Chondrocyte (in vitro differentiated cells): ENCODE measurements around the gene NPAS3. TPM values are rescaled to one million over a fixed set of nuclear protein-coding genes. Genes with fewer than 3 reads are reported as not detected.

Source experiments
- DNase-seq: peaks from one replicate; pipeline ENCODE4 v3.0.0; 2021; ENCODE audit warnings: mixed read lengths, low spot score
- H3K27ac Mint-ChIP-seq: one replicate; pipeline ENCODE4 v1.8.0; 2021; ENCODE audit warnings: mild to moderate bottlenecking, moderate library complexity, mixed read lengths; ENCODE audit not compliant: unreplicated experiment
- H3K27me3 Mint-ChIP-seq: 2 replicates; pipeline ENCODE4 v1.8.0; 2021; ENCODE audit warnings: low read depth, mixed read lengths
- H3K36me3 Mint-ChIP-seq: 2 replicates; pipeline ENCODE4 v1.8.0; 2021; ENCODE audit warnings: low read depth, mixed read lengths
- H3K4me1 Mint-ChIP-seq: 2 replicates; pipeline ENCODE4 v1.8.0; 2021; ENCODE audit warnings: low read depth, mild to moderate bottlenecking, mixed read lengths
- H3K4me3 Mint-ChIP-seq: one replicate; pipeline ENCODE4 v1.8.0; 2021; ENCODE audit warnings: mild to moderate bottlenecking, moderate library complexity, mixed read lengths; ENCODE audit not compliant: unreplicated experiment
- H3K9me3 Mint-ChIP-seq: 2 replicates; pipeline ENCODE4 v1.8.0; 2021; ENCODE audit warnings: low read depth, mixed read lengths
- CTCF ChIP-seq: fragments of 200-600 bp; sonication (generic); IDR thresholded peaks from 2 replicates; pipeline ENCODE4 v1.5.0; 2021; ENCODE audit warnings: antibody characterized with exemption, mild to moderate bottlenecking, moderate library complexity
- total RNA-seq: library from RNA; stranded (reverse); gene quantifications from 3 replicates; pipeline ENCODE4 v1.2.1, GENCODE V29; 2021

Gene NPAS3
- total RNA-seq, 1 donor from 2014 or later: 2.6 TPM

GRCh38 chr14:33430414-33431035 is 491.8 kb downstream of the NPAS3 start:
- Mint-ChIP-seq H3K36me3 (no peaks in the 10 kb centered on the region), H3K27me3 (peaks cover 3% of the 10 kb centered on the region), H3K4me3 (no peak overlapping the region), H3K9me3 (no peaks in the 10 kb centered on the region), H3K27ac (no peak overlapping the region), H3K4me1 (no peaks in the 10 kb centered on the region)
- TF ChIP-seq CTCF: no peak
- DNase-seq: no peak

DNA sequence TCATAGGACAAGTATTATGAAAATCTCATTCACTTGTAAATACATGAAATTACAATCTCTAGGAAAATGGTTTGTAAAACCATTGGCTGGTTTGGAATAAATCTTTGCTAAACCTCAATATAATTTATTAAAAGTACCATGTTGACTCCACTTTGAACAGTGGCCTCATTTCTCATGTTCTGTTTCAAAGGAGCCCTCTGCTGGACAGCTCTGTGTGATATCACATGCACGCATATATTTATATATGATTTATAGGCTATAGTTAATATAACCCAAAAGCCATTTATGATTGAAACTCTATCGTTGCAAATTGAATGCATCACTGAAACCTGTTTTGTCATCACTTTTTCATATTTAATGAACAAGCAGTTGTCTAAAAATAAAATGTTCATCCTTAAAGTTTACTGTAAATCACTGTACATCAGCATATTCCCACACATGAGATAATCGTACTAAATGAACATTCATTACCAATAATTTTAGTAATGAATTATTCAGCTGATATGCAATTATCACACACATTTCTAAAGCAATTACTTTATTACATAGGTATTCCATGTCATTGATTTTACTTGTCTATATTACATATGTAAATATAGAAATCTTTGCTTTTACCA is 493.8 kb downstream of the NPAS3 start:
- Mint-ChIP-seq H3K9me3 (no peaks in the 10 kb centered on the region), H3K27ac (no peak overlapping the region), H3K4me3 (no peak overlapping the region), H3K4me1 (peaks cover 3% of the 10 kb centered on the region), H3K27me3 (peaks cover 3% of the 10 kb centered on the region), H3K36me3 (no peaks in the 10 kb centered on the region)
- DNase-seq: no peak
- TF ChIP-seq CTCF: peak; percentile 91

- Mint-ChIP-seq H3K4me1 (peaks cover 3% of the 10 kb centered on the region), H3K27me3 (peaks cover 3% of the 10 kb centered on the region), H3K4me3 (no peak overlapping the region), H3K27ac (no peak overlapping the region), H3K36me3 (no peaks in the 10 kb centered on the region), H3K9me3 (no peaks in the 10 kb centered on the region)
- no peak for DNase-seq
- no peak for TF ChIP-seq CTCF
These were observed 494.7 kb downstream of the NPAS3 start for GRCh38 chr14:33433396-33433795.

- no peak overlapping the region for H3K27ac Mint-ChIP-seq
- peaks cover 3% of the 10 kb centered on the region for H3K4me1 Mint-ChIP-seq
- H3K36me3 Mint-ChIP-seq: no peaks in the 10 kb centered on the region
- DNase-seq: no peak
- H3K27me3 Mint-ChIP-seq: no peaks in the 10 kb centered on the region
- no peaks in the 10 kb centered on the region for H3K9me3 Mint-ChIP-seq
- no peak for TF ChIP-seq CTCF
- no peak overlapping the region for H3K4me3 Mint-ChIP-seq
These were observed 497.4 kb downstream of the NPAS3 start for GRCh38 chr14:33435911-33436689.

GRCh38 chr14:33441633-33442032 is 503.0 kb downstream of the NPAS3 start:
- no peak overlapping the region for H3K4me3 Mint-ChIP-seq
- no peaks in the 10 kb centered on the region for H3K4me1 Mint-ChIP-seq
- no peak for DNase-seq
- no peaks in the 10 kb centered on the region for H3K36me3 Mint-ChIP-seq
- no peak for TF ChIP-seq CTCF
- H3K27me3 Mint-ChIP-seq: no peaks in the 10 kb centered on the region
- no peaks in the 10 kb centered on the region for H3K9me3 Mint-ChIP-seq
- no peak overlapping the region for H3K27ac Mint-ChIP-seq
